Right lobe of liver (tissue), 6 donors: ENCODE results near the gene SEPTIN8. TPM values are rescaled to one million over a fixed set of nuclear protein-coding genes. Genes with fewer than 3 reads are reported as not detected.

Source experiments
- ATAC-seq, 4 donors: fragments of 200-7000 bp; cut with Tn5 transposase; one replicate each; pipeline ENCODE4 v1.9.1; 2020; ENCODE audit warnings: mild to moderate bottlenecking in 4 of 4, moderate library complexity in 4 of 4
- DNase-seq, 3 donors: peaks; one replicate each; pipeline ENCODE4 v3.0.0-alpha.2; 2020
- H3K27ac ChIP-seq, 3 donors: fragments of 200-600 bp; one replicate each; pipeline ENCODE4 v1.8.0; 2022
- H3K27me3 ChIP-seq, 2 donors: fragments of 200-600 bp; one replicate each; pipeline ENCODE4 v1.8.0; 2022
- H3K36me3 ChIP-seq, 4 donors: fragments of 200-600 bp; sonication (generic) in 1 of 4; one replicate each; pipeline versions ENCODE4 v1.5.1 to v1.8.0; 2017 to 2022; ENCODE audit warnings: control low read depth in 1 of 4
- H3K4me1 ChIP-seq, 4 donors: fragments of 200-600 bp; sonication (generic) in 1 of 4; one replicate each; pipeline versions ENCODE4 v1.5.1 to v1.8.0; 2017 to 2022; ENCODE audit warnings: control low read depth in 1 of 4
- H3K4me3 ChIP-seq, 3 donors: fragments of 200-600 bp; one replicate each; pipeline ENCODE4 v1.8.0; 2022
- H3K9me3 ChIP-seq, 4 donors: fragments of 200-600 bp; sonication (generic) in 1 of 4; one replicate each; pipeline versions ENCODE4 v1.5.1 to v1.8.0; 2017 to 2022; ENCODE audit warnings: control low read depth in 1 of 4
- CTCF ChIP-seq, 4 donors: fragments of 200-600 bp in 3 of 4; fragments of 450-650 bp in 1 of 4; IDR thresholded peaks; one replicate each; pipeline versions ENCODE4 v1.5.1 to v1.8.0; 2016 to 2022; ENCODE audit warnings: antibody characterized with exemption in 4 of 4, mild to moderate bottlenecking in 2 of 4
- POLR2A ChIP-seq: fragments of 450-650 bp; IDR thresholded peaks from one replicate; pipeline ENCODE4 v1.6.1; 2017; ENCODE audit warnings: antibody characterized with exemption, mild to moderate bottlenecking
- WGBS: methylation state at CpG from one replicate; pipeline ENCODE4 v1.1.6; 2018; ENCODE audit warnings: low coverage, low lambda C conversion rate; ENCODE audit not compliant: insufficient coverage; ENCODE audit errors: missing lambda C conversion rate; 5-methylcytosine and 5-hydroxymethylcytosine counted together
- intact Hi-C, 2 donors: fragments of 100-400 bp; cut with DNase I; formaldehyde crosslinking; loops; one replicate each; pipeline versions ENCODE4 v1.11.2 to v1.14.1; 2022
- total RNA-seq, 6 experiments: library from RNA; depleted of rRNA in 2 of 6; stranded (reverse); fragments of >200 nt in 2 of 6; fragmentation: NEBNext Ultra II Directional in 3 of 6; extraction: Animal tissue kit (Norgen Biotek cat#: 25700) in 3 of 6; gene quantifications; one replicate each; pipeline versions ENCODE4 v1.1.0 to v1.2.4, GENCODE V29; 2016 to 2023
- donor health status: DM: no; HTN: yes; CAD: no.
- donor health status: DM: no; HTN: no; CAD: no.
- donor health status: DM: no; HTN: no; CAD: no.
- donor health status: DM: no; HTN: yes; CAD: no.
- donor health status: DM: no; HTN: yes; CAD: no.

SEPTIN8 gene
- total RNA-seq, 6 experiments from 2014 or later, result 8.0 to 15.9 (median 13.3) TPM

GRCh38 chr5:132787076-132787475, 10.0 kb upstream of the SEPTIN8 start:
- intact Hi-C loops, result no loop called here
- DNase-seq (no peak), ATAC-seq (no peak)
- H3K36me3 ChIP-seq, result no peaks in the 10 kb centered on the region
- peaks cover 0 to 25% (median 0%) of the 10 kb centered on the region in 4 donors for H3K4me1 ChIP-seq
- no peak overlapping the region for H3K27ac ChIP-seq
- H3K9me3 ChIP-seq, result no peaks in the 10 kb centered on the region
- no peaks in the 10 kb centered on the region for H3K27me3 ChIP-seq
- TF ChIP-seq CTCF (IDR thresholded peaks at IDR 0.05) (no peak), POLR2A (no peak)
- WGBS, result 100% methylated on average over 1 of the region's 1 CpG
- no peak overlapping the region for H3K4me3 ChIP-seq

- Histone ChIP-seq H3K36me3 (no peaks in the 10 kb centered on the region), H3K4me1 (peaks cover 0 to 25% (median 0%) of the 10 kb centered on the region in 4 donors), H3K4me3 (no peak overlapping the region), H3K9me3 (no peaks in the 10 kb centered on the region), H3K27ac (no peak overlapping the region), H3K27me3 (no peaks in the 10 kb centered on the region)
- 78% methylated on average over 3 of the region's 4 CpGs for WGBS
- intact Hi-C loops, result no loop called here
- no peak for TF ChIP-seq POLR2A
- TF ChIP-seq CTCF (IDR thresholded peaks at IDR 0.05), result no peak
- DNase-seq, result no peak
- ATAC-seq, result no peak
These were observed 8.8 kb upstream of the SEPTIN8 start for GRCh38 chr5:132785864-132786263.

- 75% methylated on average over 5 of the region's 5 CpGs for WGBS
These were observed 8.3 kb upstream of the SEPTIN8 start for GRCh38 chr5:132785365-132785764.

GRCh38 chr5:132782101-132782500, 5.1 kb upstream of the SEPTIN8 start:
- no peak for DNase-seq
- Histone ChIP-seq H3K27me3 (no peaks in the 10 kb centered on the region), H3K4me3 (no peak overlapping the region), H3K36me3 (no peaks in the 10 kb centered on the region), H3K27ac (no peak overlapping the region), H3K9me3 (no peaks in the 10 kb centered on the region), H3K4me1 (peaks cover 0 to 5% (median 0%) of the 10 kb centered on the region in 4 donors)
- 55% methylated on average over 3 of the region's 4 CpGs for WGBS
- intact Hi-C loops, result no loop called here
- TF ChIP-seq POLR2A (no peak), CTCF (IDR thresholded peaks at IDR 0.05) (no peak)
- peak in 3 of 4 donors; percentile 25 to 60 (median 42) for ATAC-seq

More at GRCh38 chr5:132785365-132785764, 8.3 kb upstream of the SEPTIN8 start:
- H3K9me3 ChIP-seq, result no peaks in the 10 kb centered on the region
- no peak for ATAC-seq
- H3K27me3 ChIP-seq, result no peaks in the 10 kb centered on the region
- H3K27ac ChIP-seq, result no peak overlapping the region
- peaks cover 0 to 20% (median 0%) of the 10 kb centered on the region in 4 donors for H3K4me1 ChIP-seq
- no peak for DNase-seq
- TF ChIP-seq POLR2A (no peak), CTCF (IDR thresholded peaks at IDR 0.05) (no peak)
- intact Hi-C loops, result no loop called here
- no peaks in the 10 kb centered on the region for H3K36me3 ChIP-seq
- H3K4me3 ChIP-seq, result no peak overlapping the region

- DNase-seq, result no peak
- ATAC-seq, result no peak
These were observed 4.0 kb upstream of the SEPTIN8 start for GRCh38 chr5:132781029-132781428.

More at GRCh38 chr5:132781029-132781428, 4.0 kb upstream of the SEPTIN8 start:
- H3K9me3 ChIP-seq, result no peaks in the 10 kb centered on the region
- intact Hi-C loops, result no loop called here
- whole genome bisulfite sequencing, result 75% methylated on average over 4 of the region's 4 CpGs
- H3K27me3 ChIP-seq, result no peaks in the 10 kb centered on the region
- H3K4me3 ChIP-seq, result no peak overlapping the region
- no peak for TF ChIP-seq POLR2A
- no peak overlapping the region for H3K27ac ChIP-seq
- H3K4me1 ChIP-seq, result peaks cover 0 to 5% (median 0%) of the 10 kb centered on the region in 4 donors
- no peaks in the 10 kb centered on the region for H3K36me3 ChIP-seq
